ENCODE measurements around the gene H1-8. TPM values are rescaled to one million over a fixed set of nuclear protein-coding genes. Genes with fewer than 3 reads are reported as not detected.

Gene H1-8
- polyA plus RNA-seq, 2 donors, result not detected

DNA sequence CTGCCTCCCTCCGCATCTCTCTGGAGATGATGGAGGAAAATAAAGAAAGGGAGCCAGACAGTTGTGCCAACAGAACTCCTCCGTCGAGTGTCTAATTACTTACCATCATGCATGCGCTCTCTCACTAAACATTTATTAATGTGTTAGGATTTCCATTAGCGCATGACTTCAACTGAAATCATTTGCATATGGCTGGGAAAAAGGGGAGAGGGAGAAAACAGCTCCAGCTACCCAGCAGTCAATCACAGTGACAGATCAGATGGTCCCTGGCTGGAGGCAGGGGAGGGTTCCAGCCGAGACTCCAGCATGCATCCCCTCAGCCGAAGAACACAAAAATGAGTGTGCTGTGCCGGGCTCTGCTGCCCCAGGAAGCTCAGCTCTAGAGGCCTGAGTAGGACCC lies 21.4 kb upstream of the H1-8 start:
- Histone ChIP-seq H3K9me3 (ENCODE audit: control insufficient read depth in 2 of 2, insufficient read depth in 1 of 2, low read depth in 1 of 2, low read length in 1 of 2) (no peaks in the 10 kb centered on the region), H3K27me3 (ENCODE audit: control insufficient read depth in 1 of 2, insufficient read depth in 2 of 2, low read length in 2 of 2) (no peaks in the 10 kb centered on the region), H3K4me3 (ENCODE audit: low read depth in 1 of 2, low read length in 2 of 2) (no peak overlapping the region), H3K36me3 (ENCODE audit: control insufficient read depth in 2 of 2, insufficient read depth in 2 of 2, low read length in 1 of 2) (peaks cover 0 to 14% of the 10 kb centered on the region in 2 donors), H3K27ac (ENCODE audit: low read depth in 2 of 2, low read length in 1 of 2) (no peak overlapping the region), H3K4me1 (ENCODE audit: control insufficient read depth in 2 of 2, insufficient read depth in 2 of 2, low read length in 1 of 2) (no peaks in the 10 kb centered on the region)
- whole genome bisulfite sequencing, 2 donors, result 70% methylated on average over 8 of the region's 8 CpGs

DNA sequence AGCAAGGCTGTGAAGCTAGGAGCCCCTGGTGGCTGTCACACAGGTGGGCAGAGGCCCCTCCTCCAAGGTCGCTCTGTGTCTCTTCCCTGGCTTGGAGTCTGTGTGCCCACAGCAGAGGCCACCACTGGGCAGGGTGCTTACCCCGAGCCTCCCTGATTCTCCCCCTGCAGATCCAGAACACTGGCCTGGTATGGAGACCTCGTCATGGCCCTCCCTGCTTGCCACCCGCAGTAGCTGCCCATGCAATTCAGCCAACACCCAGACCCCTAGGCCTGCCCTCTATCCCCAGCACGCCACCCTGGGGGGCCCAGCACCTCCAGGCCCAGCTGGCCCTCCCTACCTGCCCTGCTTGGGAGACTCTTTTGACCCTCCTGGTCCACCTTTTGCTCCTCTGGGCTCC lies 20.0 kb upstream of the H1-8 start:
- Histone ChIP-seq H3K4me3 (ENCODE audit: low read depth in 1 of 2, low read length in 2 of 2) (no peak overlapping the region), H3K27me3 (ENCODE audit: control insufficient read depth in 1 of 2, insufficient read depth in 2 of 2, low read length in 2 of 2) (no peaks in the 10 kb centered on the region), H3K27ac (ENCODE audit: low read depth in 2 of 2, low read length in 1 of 2) (no peak overlapping the region), H3K36me3 (ENCODE audit: control insufficient read depth in 2 of 2, insufficient read depth in 2 of 2, low read length in 1 of 2) (peaks cover 0 to 8% of the 10 kb centered on the region in 2 donors), H3K9me3 (ENCODE audit: control insufficient read depth in 2 of 2, insufficient read depth in 1 of 2, low read depth in 1 of 2, low read length in 1 of 2) (no peaks in the 10 kb centered on the region), H3K4me1 (ENCODE audit: control insufficient read depth in 2 of 2, insufficient read depth in 2 of 2, low read length in 1 of 2) (no peaks in the 10 kb centered on the region)
- 85 to 90% methylated on average over 5 of the region's 5 CpGs for WGBS, 2 donors

DNA sequence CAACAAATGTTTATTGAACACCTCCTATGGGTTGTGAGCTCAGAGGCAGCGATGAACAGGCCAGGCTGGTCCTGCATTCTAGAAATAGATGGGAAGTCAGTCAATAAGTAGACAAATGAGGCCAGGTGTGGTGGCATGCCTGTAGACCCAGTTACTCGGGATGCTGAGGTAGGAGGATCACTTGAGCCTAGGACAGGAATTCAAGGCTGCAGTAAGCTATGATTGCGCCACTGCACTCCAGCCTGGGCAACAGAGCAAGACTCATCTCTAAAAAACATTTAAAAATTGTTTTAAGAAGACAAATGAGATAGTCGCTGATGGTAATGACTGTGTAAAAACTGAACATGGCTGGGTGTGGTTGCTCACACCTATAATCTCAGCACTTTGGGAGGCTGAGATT lies 18.9 kb upstream of the H1-8 start:
- no peak overlapping the region for H3K27ac ChIP-seq (ENCODE audit: low read depth in 2 of 2, low read length in 1 of 2)
- peaks cover 0 to 4% of the 10 kb centered on the region in 2 donors for H3K36me3 ChIP-seq (ENCODE audit: control insufficient read depth in 2 of 2, insufficient read depth in 2 of 2, low read length in 1 of 2)
- WGBS, 2 donors, result 85 to 93% methylated on average over 4 of the region's 4 CpGs
- no peaks in the 10 kb centered on the region for H3K27me3 ChIP-seq (ENCODE audit: control insufficient read depth in 1 of 2, insufficient read depth in 2 of 2, low read length in 2 of 2)
- H3K4me1 ChIP-seq (ENCODE audit: control insufficient read depth in 2 of 2, insufficient read depth in 2 of 2, low read length in 1 of 2), result no peaks in the 10 kb centered on the region
- no peak overlapping the region for H3K4me3 ChIP-seq (ENCODE audit: low read depth in 1 of 2, low read length in 2 of 2)
- H3K9me3 ChIP-seq (ENCODE audit: control insufficient read depth in 2 of 2, insufficient read depth in 1 of 2, low read depth in 1 of 2, low read length in 1 of 2), result no peaks in the 10 kb centered on the region

DNA sequence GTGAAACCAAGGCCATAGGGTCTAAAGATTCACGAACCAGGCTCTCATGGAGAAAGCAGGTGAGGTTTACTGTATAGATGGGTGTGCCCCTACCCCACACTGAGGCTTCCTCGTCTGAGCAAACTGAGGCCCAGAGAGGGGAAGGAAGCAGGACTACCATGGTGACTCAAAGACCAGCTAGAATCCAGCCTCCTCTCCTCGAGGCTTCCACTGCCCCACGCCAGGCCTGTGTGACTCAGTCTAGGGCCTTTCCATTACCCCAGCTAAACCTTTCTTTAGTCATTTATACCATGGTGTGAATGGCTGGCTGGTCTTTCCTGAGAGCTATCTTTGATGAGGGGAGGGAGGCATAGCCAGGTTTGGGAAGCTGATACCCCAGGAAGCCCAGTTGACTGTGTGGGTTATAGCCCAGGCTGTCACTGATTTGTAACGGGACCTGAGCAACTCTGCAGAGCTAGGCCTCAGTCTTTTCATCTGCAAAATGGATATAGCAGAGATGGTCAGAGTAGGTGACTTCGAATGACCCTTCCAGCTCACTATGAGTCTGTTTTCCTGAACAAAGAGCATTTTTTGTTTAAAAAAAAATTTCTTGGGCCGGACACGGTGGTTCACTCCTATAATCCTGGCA lies 17.5 kb upstream of the H1-8 start:
- WGBS, 2 donors, result 75 to 76% methylated on average over 8 of the region's 8 CpGs
- Histone ChIP-seq H3K27ac (ENCODE audit: low read depth in 2 of 2, low read length in 1 of 2) (no peak overlapping the region), H3K36me3 (ENCODE audit: control insufficient read depth in 2 of 2, insufficient read depth in 2 of 2, low read length in 1 of 2) (no peaks in the 10 kb centered on the region), H3K27me3 (ENCODE audit: control insufficient read depth in 1 of 2, insufficient read depth in 2 of 2, low read length in 2 of 2) (no peaks in the 10 kb centered on the region), H3K4me3 (ENCODE audit: low read depth in 1 of 2, low read length in 2 of 2) (no peak overlapping the region), H3K9me3 (ENCODE audit: control insufficient read depth in 2 of 2, insufficient read depth in 1 of 2, low read depth in 1 of 2, low read length in 1 of 2) (no peaks in the 10 kb centered on the region), H3K4me1 (ENCODE audit: control insufficient read depth in 2 of 2, insufficient read depth in 2 of 2, low read length in 1 of 2) (no peaks in the 10 kb centered on the region)

GRCh38 chr3:129526121-129526900 lies 16.7 kb upstream of the H1-8 start:
- Histone ChIP-seq H3K4me1 (ENCODE audit: control insufficient read depth in 2 of 2, insufficient read depth in 2 of 2, low read length in 1 of 2) (no peaks in the 10 kb centered on the region), H3K27me3 (ENCODE audit: control insufficient read depth in 1 of 2, insufficient read depth in 2 of 2, low read length in 2 of 2) (no peaks in the 10 kb centered on the region), H3K36me3 (ENCODE audit: control insufficient read depth in 2 of 2, insufficient read depth in 2 of 2, low read length in 1 of 2) (no peaks in the 10 kb centered on the region), H3K9me3 (ENCODE audit: control insufficient read depth in 2 of 2, insufficient read depth in 1 of 2, low read depth in 1 of 2, low read length in 1 of 2) (no peaks in the 10 kb centered on the region), H3K27ac (ENCODE audit: low read depth in 2 of 2, low read length in 1 of 2) (no peak overlapping the region), H3K4me3 (ENCODE audit: low read depth in 1 of 2, low read length in 2 of 2) (no peak overlapping the region)
- WGBS, 2 donors, result 79 to 80% methylated on average over 12 of the region's 12 CpGs

DNA sequence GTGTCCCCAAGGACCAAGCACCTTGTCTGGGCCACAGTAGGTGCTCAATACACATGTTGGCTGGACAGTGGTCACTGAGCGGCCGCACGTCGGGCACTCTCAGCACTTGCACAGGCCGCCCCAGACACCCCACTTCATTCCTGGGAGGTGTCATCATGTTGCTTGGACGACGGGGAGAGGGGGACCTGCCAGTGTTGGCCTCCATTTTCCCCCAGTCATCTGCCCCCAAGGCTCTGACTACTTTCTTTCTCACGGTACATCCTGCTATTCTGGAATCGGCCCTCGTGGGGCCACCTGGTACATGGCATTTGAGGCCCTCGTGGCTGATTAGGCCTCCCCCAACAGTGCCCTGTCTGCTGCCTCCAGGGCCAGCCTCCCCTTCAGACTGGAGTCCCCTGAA lies 15.7 kb upstream of the H1-8 start:
- Histone ChIP-seq H3K36me3 (ENCODE audit: control insufficient read depth in 2 of 2, insufficient read depth in 2 of 2, low read length in 1 of 2) (no peaks in the 10 kb centered on the region), H3K27ac (ENCODE audit: low read depth in 2 of 2, low read length in 1 of 2) (no peak overlapping the region), H3K4me1 (ENCODE audit: control insufficient read depth in 2 of 2, insufficient read depth in 2 of 2, low read length in 1 of 2) (no peaks in the 10 kb centered on the region), H3K9me3 (ENCODE audit: control insufficient read depth in 2 of 2, insufficient read depth in 1 of 2, low read depth in 1 of 2, low read length in 1 of 2) (no peaks in the 10 kb centered on the region), H3K27me3 (ENCODE audit: control insufficient read depth in 1 of 2, insufficient read depth in 2 of 2, low read length in 2 of 2) (no peaks in the 10 kb centered on the region), H3K4me3 (ENCODE audit: low read depth in 1 of 2, low read length in 2 of 2) (no peak overlapping the region)
- 89 to 91% methylated on average over 11 of the region's 11 CpGs for WGBS, 2 donors

- Histone ChIP-seq H3K9me3 (ENCODE audit: control insufficient read depth in 2 of 2, insufficient read depth in 1 of 2, low read depth in 1 of 2, low read length in 1 of 2) (no peaks in the 10 kb centered on the region), H3K27ac (ENCODE audit: low read depth in 2 of 2, low read length in 1 of 2) (no peak within 1 kb of the TSS), H3K4me3 (ENCODE audit: low read depth in 1 of 2, low read length in 2 of 2) (no peak within 1 kb of the TSS), H3K27me3 (ENCODE audit: control insufficient read depth in 1 of 2, insufficient read depth in 2 of 2, low read length in 2 of 2) (no peaks in the 10 kb centered on the region), H3K4me1 (ENCODE audit: control insufficient read depth in 2 of 2, insufficient read depth in 2 of 2, low read length in 1 of 2) (no peaks in the 10 kb centered on the region), H3K36me3 (ENCODE audit: control insufficient read depth in 2 of 2, insufficient read depth in 2 of 2, low read length in 1 of 2) (no peaks in the 10 kb centered on the region)
- 93 to 97% methylated on average over 18 of the region's 18 CpGs for WGBS, 2 donors
Measured at GRCh38 chr3:129528589-129529100, 14.3 kb upstream of the H1-8 start, which contains the start of gene RHO. Gene RHO (plus strand): TSS chr3:129528639. CDS start chr3:129528734, 95 bp downstream.

- Histone ChIP-seq H3K27me3 (ENCODE audit: control insufficient read depth in 1 of 2, insufficient read depth in 2 of 2, low read length in 2 of 2) (no peaks in the 10 kb centered on the region), H3K36me3 (ENCODE audit: control insufficient read depth in 2 of 2, insufficient read depth in 2 of 2, low read length in 1 of 2) (no peaks in the 10 kb centered on the region), H3K4me1 (ENCODE audit: control insufficient read depth in 2 of 2, insufficient read depth in 2 of 2, low read length in 1 of 2) (no peaks in the 10 kb centered on the region), H3K27ac (ENCODE audit: low read depth in 2 of 2, low read length in 1 of 2) (no peak overlapping the region), H3K4me3 (ENCODE audit: low read depth in 1 of 2, low read length in 2 of 2) (no peak overlapping the region), H3K9me3 (ENCODE audit: control insufficient read depth in 2 of 2, insufficient read depth in 1 of 2, low read depth in 1 of 2, low read length in 1 of 2) (no peaks in the 10 kb centered on the region)
- WGBS, 2 donors, result 84 to 87% methylated on average over 12 of the region's 12 CpGs
Measured at GRCh38 chr3:129529436-129530210, 13.4 kb upstream of the H1-8 start.

- 45 to 47% methylated on average over 6 of the region's 6 CpGs for WGBS, 2 donors
- H3K36me3 ChIP-seq (ENCODE audit: control insufficient read depth in 2 of 2, insufficient read depth in 2 of 2, low read length in 1 of 2), result no peaks in the 10 kb centered on the region
- H3K9me3 ChIP-seq (ENCODE audit: control insufficient read depth in 2 of 2, insufficient read depth in 1 of 2, low read depth in 1 of 2, low read length in 1 of 2), result no peaks in the 10 kb centered on the region
- no peak overlapping the region for H3K27ac ChIP-seq (ENCODE audit: low read depth in 2 of 2, low read length in 1 of 2)
- no peaks in the 10 kb centered on the region for H3K4me1 ChIP-seq (ENCODE audit: control insufficient read depth in 2 of 2, insufficient read depth in 2 of 2, low read length in 1 of 2)
- no peaks in the 10 kb centered on the region for H3K27me3 ChIP-seq (ENCODE audit: control insufficient read depth in 1 of 2, insufficient read depth in 2 of 2, low read length in 2 of 2)
- no peak overlapping the region for H3K4me3 ChIP-seq (ENCODE audit: low read depth in 1 of 2, low read length in 2 of 2)
Measured at GRCh38 chr3:129530251-129530791, 12.7 kb upstream of the H1-8 start.
